Measurements from ENCODE around the gene PNKD. TPM values are rescaled to one million over a fixed set of nuclear protein-coding genes. Genes with fewer than 3 reads are reported as not detected.
A peak's percentile ranks its signal among the peaks of the same experiment; 100 is the strongest.

Gene PNKD
- total and polyA plus RNA-seq, 2 of the 8 experiments (the other 6 are each of a cell fraction or from before 2014, with no cell fraction given), result 43.9 to 65.4 TPM

DNA sequence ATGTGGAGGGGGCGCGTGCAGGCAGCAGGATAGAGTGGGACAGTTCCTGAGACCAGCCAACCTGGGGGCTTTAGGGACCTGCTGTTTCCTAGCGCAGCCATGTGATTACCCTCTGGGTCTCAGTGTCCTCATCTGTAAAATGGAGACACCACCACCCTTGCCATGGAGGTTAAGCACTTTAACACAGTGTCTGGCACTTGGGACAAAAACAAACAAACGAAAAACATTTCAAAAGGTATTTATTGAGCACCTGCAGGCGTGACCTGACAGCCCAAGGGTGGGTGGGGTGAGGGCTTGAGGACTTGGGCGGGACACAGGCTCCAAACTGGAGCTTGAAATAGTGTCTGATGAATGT, 124.7 kb downstream of the PNKD start:
- Histone ChIP-seq H3K27me3 (replicated peaks in 1 of 4; ENCODE audit: control insufficient read depth in 3 of 4, extremely low read depth in 1 of 4, insufficient read depth in 3 of 4, low read length in 3 of 4) (peaks cover 22 to 34% (median 31%) of the 10 kb centered on the region in 4 experiments), H3K4me3 (ENCODE audit: extremely low read depth in 1 of 4, insufficient read depth in 2 of 4, low read depth in 3 of 4, low read length in 4 of 4) (peak overlapping the region in 2 of 4 experiments; percentile 37 to 77; a peak in 4 of 8 replicates), H2BK5ac (ENCODE audit: low read depth, low read length) (no peak overlapping the region), H3K14ac (ENCODE audit: insufficient read length) (no peak overlapping the region), H3K4me2 (ENCODE audit: insufficient read depth in 1 of 2, low read depth in 2 of 2, low read length in 2 of 2) (peak overlapping the region; percentile 82 to 84), H4K5ac (ENCODE audit: insufficient read length, low read depth, low read length) (no peak overlapping the region), H3K23ac (ENCODE audit: insufficient read length) (no peak overlapping the region), H3K79me2 (ENCODE audit: control insufficient read depth in 1 of 2, insufficient read depth in 2 of 2, low read length in 2 of 2) (no peaks in the 10 kb centered on the region), H3K4me1 (replicated peaks in 1 of 4; ENCODE audit: control insufficient read depth in 3 of 4, insufficient read depth in 4 of 4, low read length in 3 of 4) (peaks cover 0 to 34% (median 22%) of the 10 kb centered on the region in 4 experiments; a peak in 6 of 7 replicates), H3K9ac (replicated peaks in 1 of 4; ENCODE audit: extremely low read depth in 1 of 4, low read depth in 3 of 4, low read length in 3 of 4) (no peak overlapping the region), H3K27ac (ENCODE audit: low read depth, low read length) (no peak overlapping the region), H2BK12ac (ENCODE audit: low read depth, low read length) (no peak overlapping the region), H2AFZ (ENCODE audit: low read length) (no peak overlapping the region), H2BK20ac (ENCODE audit: low read length) (no peak overlapping the region), H2BK15ac (ENCODE audit: low read length) (peak overlapping the region; percentile 88; the same call in 1 of the 2 replicates), H3K36me3 (ENCODE audit: control insufficient read depth in 2 of 4, insufficient read depth in 4 of 4, low read length in 3 of 4) (no peaks in the 10 kb centered on the region), H4K8ac (ENCODE audit: extremely low read depth, insufficient read depth, low read length) (no peak overlapping the region), H3K4ac (replicated peaks; ENCODE audit: insufficient read length, low read depth, low read length) (no peak overlapping the region), H3K18ac (ENCODE audit: extremely low read depth, low read length) (no peak overlapping the region), H3K79me1 (ENCODE audit: low read depth, low read length) (no peaks in the 10 kb centered on the region), H4K20me1 (replicated peaks in 1 of 2; ENCODE audit: control insufficient read depth in 1 of 2, insufficient read depth in 2 of 2, low read length in 2 of 2) (no peaks in the 10 kb centered on the region), H2BK120ac (replicated peaks; ENCODE audit: low read depth, low read length) (no peak overlapping the region), H3K56ac (replicated peaks; ENCODE audit: insufficient read length, low read depth, low read length) (no peak overlapping the region), H2AK5ac (ENCODE audit: low read depth, low read length) (no peak overlapping the region), H3K9me3 (ENCODE audit: insufficient read depth in 2 of 2, low read depth in 1 of 2, low read length in 1 of 2) (no peaks in the 10 kb centered on the region), H3K23me2 (ENCODE audit: low read depth, low read length) (peaks cover 22% of the 10 kb centered on the region; the same call in 1 of the 2 replicates), H4K91ac (replicated peaks; ENCODE audit: insufficient read length, low read length) (no peak overlapping the region)
- WGBS, 2 experiments (ENCODE audit: extremely low coverage in 1 of 2, insufficient coverage in 1 of 2, insufficient read length in 1 of 2, insufficient replicate concordance in 2 of 2, low coverage in 1 of 2, low lambda C conversion rate in 2 of 2, missing lambda C conversion rate in 1 of 2), result 80% methylated on average over 6 of the region's 6 CpGs; no CpG with 5 or more reads in 1 of the 2 experiments
- ChIA-PET POLR2A (ENCODE audit: partially characterized antibody) (interaction anchor here (1.3 to 4.4 kb wide), 3 partner anchors 10 to 91 kb away, joined by 3 to 35 read pairs (median 4); partner anchors contain the start of gene SLC11A1), CTCF (ENCODE audit: partially characterized antibody) (interaction anchor here (0.7 to 7.5 kb wide), 10 partner anchors 10 to 122 kb away, joined by 3 to 96 read pairs (median 9); partner anchors contain the start of genes AAMP, CATIP, PNKD and TMBIM1)
- FAIRE-seq, result no peak
- no peak for DNase-seq (ENCODE audit: low read depth in 1 of 2, low spot score in 2 of 2)
- TF ChIP-seq EP300 (IDR thresholded peaks at IDR 0.05; ENCODE audit: borderline replicate concordance in 1 of 2, low read depth in 2 of 2, low read length in 2 of 2) (no peak), BRCA1 (IDR thresholded peaks at IDR 0.05; ENCODE audit: low read depth, low read length) (no peak), RNF2 (IDR thresholded peaks at IDR 0.05; ENCODE audit: borderline replicate concordance, low read depth, low read length, missing control alignments, poor library complexity, severe bottlenecking) (no peak), CBX5 (IDR thresholded peaks at IDR 0.05; ENCODE audit: low read depth, low read length) (no peak), BACH1 (IDR thresholded peaks at IDR 0.05; ENCODE audit: low read length) (no peak)
- TF ChIP-seq, protein P1, sequence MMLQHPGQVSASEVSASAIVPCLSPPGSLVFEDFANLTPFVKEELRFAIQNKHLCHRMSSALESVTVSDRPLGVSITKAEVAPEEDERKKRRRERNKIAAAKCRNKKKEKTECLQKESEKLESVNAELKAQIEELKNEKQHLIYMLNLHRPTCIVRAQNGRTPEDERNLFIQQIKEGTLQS (IDR thresholded peaks at IDR 0.05; ENCODE audit: insufficient read depth, low read depth, low read length), result no peak
- TF ChIP-seq, protein P2, sequence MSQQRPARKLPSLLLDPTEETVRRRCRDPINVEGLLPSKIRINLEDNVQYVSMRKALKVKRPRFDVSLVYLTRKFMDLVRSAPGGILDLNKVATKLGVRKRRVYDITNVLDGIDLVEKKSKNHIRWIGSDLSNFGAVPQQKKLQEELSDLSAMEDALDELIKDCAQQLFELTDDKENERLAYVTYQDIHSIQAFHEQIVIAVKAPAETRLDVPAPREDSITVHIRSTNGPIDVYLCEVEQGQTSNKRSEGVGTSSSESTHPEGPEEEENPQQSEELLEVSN (IDR thresholded peaks at IDR 0.05), result no peak
